Muscle of arm (tissue), 12 donors: ENCODE measurements around the gene FERD3L. TPM values are rescaled to one million over a fixed set of nuclear protein-coding genes. Genes with fewer than 3 reads are reported as not detected.
A peak's percentile ranks its signal among the peaks of the same experiment; 100 is the strongest.

Experiments used
- DNase-seq: peaks from one replicate; pipeline ENCODE4 v3.0.0-alpha.2; 2013
- polyA plus RNA-seq, 12 donors: library from polyadenylated mRNA; unstranded; fragments of 120-200 nt; gene quantifications; one replicate each; pipeline ENCODE4 v1.2.1, GENCODE V29; 2013; ENCODE audit not compliant: insufficient read length in 12 of 12

Gene FERD3L
- polyA plus RNA-seq, 12 donors: not detected

GRCh38 chr7:19117091-19117869 lies 27.9 kb downstream of the FERD3L start, which contains the start of gene TWIST1:
TWIST1 (minus strand) TSS chr7:19117636; CDS start chr7:19117321, 315 bp downstream.
- DNase-seq: peak; percentile 94

GRCh38 chr7:19116121-19117090 lies 28.8 kb downstream of the FERD3L start:
- DNase-seq: no peak

- no peak for DNase-seq
Observed at GRCh38 chr7:19114551-19114855, 30.7 kb downstream of the FERD3L start.

GRCh38 chr7:19113855-19114550 lies 31.2 kb downstream of the FERD3L start:
- DNase-seq: no peak

GRCh38 chr7:19113002-19113350 lies 32.2 kb downstream of the FERD3L start:
- DNase-seq: no peak

- no peak for DNase-seq
Observed at GRCh38 chr7:19112274-19113001, 32.8 kb downstream of the FERD3L start.

- no peak for DNase-seq
Observed at GRCh38 chr7:19111474-19112273, 33.5 kb downstream of the FERD3L start.

- DNase-seq: no peak
Observed at GRCh38 chr7:19110776-19111175, 34.4 kb downstream of the FERD3L start.

GRCh38 chr7:19110026-19110730 lies 35.0 kb downstream of the FERD3L start:
- no peak for DNase-seq

- DNase-seq: no peak
Observed at GRCh38 chr7:19109000-19109946, 35.9 kb downstream of the FERD3L start.

GRCh38 chr7:19107356-19108146 lies 37.7 kb downstream of the FERD3L start:
- peak; percentile 78 for DNase-seq

- no peak for DNase-seq
Observed at GRCh38 chr7:19107081-19107355, 38.2 kb downstream of the FERD3L start.

- DNase-seq: no peak
Observed at GRCh38 chr7:19106241-19107080, 38.8 kb downstream of the FERD3L start.

GRCh38 chr7:19105546-19105945 lies 39.7 kb downstream of the FERD3L start:
- DNase-seq: no peak

GRCh38 chr7:19104811-19105210 lies 40.4 kb downstream of the FERD3L start:
- DNase-seq: no peak

GRCh38 chr7:19102884-19103283 lies 42.3 kb downstream of the FERD3L start:
- no peak for DNase-seq

- no peak for DNase-seq
Observed at GRCh38 chr7:19101909-19102308, 43.3 kb downstream of the FERD3L start.
